Stimulated activated CD8-positive, alpha-beta memory T cell treated with anti-CD3 and anti-CD28 coated beads, Interleukin-7, amount 100 ng/mL, for 4 hours (primary cell): ENCODE measurements around the gene RBBP7.

Source experiments
- DNase-seq, 2 donors: peaks; one replicate each; pipeline ENCODE4 v3.0.0-alpha.2; 2020; ENCODE audit warnings: low read depth in 2 of 2

Gene RBBP7

DNA sequence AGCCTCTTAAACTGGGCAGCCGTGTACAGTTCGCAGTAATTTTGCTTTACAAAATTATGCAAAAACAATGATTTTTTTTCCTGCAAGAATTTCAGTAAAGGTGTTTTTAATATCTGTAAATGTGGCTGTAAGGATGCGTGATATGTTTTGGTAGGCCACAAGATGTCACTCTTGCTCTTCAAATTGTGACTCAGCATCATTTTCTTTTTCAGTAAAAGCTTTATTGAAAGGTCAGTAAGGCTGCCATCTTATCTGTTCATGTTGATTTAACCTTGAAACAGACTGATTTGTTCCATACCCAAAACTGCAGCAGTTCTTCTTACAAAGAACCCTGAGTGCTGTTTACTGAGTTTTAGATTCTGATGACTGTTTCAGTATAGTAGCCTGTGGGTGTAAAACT is 44.0 kb downstream of the RBBP7 start:
- no peak for DNase-seq

GRCh38 chrX:16825264-16826035 is 44.7 kb downstream of the RBBP7 start:
- no peak for DNase-seq

- no peak for DNase-seq
Measured at GRCh38 chrX:16822723-16823122, 47.4 kb downstream of the RBBP7 start.

DNA sequence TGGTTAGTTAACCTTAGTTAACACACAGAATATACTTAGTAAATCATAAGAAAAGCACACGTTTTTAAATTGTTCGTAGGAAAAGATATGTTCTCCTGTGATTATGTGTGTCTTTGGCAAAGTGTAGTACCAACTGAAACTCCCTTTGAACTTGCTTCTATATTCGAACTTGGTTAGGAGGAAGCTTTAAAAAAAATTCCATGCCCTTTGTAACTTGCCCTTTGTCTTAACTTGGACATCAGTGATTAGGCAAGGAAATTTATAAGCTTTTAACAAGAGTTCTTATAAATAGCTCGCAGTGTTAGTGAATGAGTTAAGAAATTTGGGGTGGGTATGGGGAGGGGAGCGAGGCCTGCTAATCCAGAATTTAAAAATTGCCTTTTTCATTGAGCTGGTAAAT is 50.5 kb downstream of the RBBP7 start:
- DNase-seq, result no peak

- DNase-seq, result no peak
Measured at GRCh38 chrX:16814597-16814996, 55.6 kb downstream of the RBBP7 start.

GRCh38 chrX:16807976-16808542 is 62.1 kb downstream of the RBBP7 start:
- no peak for DNase-seq

- no peak for DNase-seq
Measured at GRCh38 chrX:16807548-16807947, 62.6 kb downstream of the RBBP7 start.

- no peak for DNase-seq
Measured at GRCh38 chrX:16804923-16805464, 65.2 kb downstream of the RBBP7 start.

DNA sequence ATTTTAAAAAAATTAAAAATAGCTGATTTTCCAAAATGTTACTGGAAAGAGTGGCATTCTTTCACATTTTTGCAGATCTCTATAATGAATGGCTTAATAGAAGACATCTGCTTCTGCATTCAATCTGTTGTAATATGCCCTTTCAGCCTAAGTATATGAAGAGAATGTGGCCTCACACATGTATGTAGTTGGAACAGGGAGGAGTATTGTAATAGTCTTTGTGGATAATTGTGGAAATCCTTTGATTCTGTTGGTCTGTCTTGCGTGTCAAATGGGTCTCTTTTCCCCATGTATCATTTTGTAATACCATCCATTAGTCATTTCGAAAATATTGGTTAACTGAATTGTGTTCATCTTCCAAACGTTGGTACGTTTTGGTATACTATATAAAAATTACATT is 72.3 kb downstream of the RBBP7 start:
- DNase-seq, result no peak

- DNase-seq, result no peak
Measured at GRCh38 chrX:16797358-16797757, 72.8 kb downstream of the RBBP7 start.

GRCh38 chrX:16796298-16796697 is 73.9 kb downstream of the RBBP7 start:
- no peak for DNase-seq
